GM10266 (cell line): ENCODE data around the gene GATAD2A.
A peak's percentile ranks its signal among the peaks of the same experiment; 100 is the strongest.

Source experiments
- DNase-seq: peaks from one replicate; pipeline ENCODE4 v3.0.0; 2012; ENCODE audit errors: extremely low spot score
- TF ChIP-seq, protein P1 (sequence below): IDR thresholded peaks from 2 replicates; pipeline ENCODE4 v1.5.1; 2012; ENCODE audit warnings: mild to moderate bottlenecking, low read depth; ENCODE audit not compliant: control insufficient read depth, insufficient read depth; ENCODE audit errors: missing control alignments

Gene GATAD2A

GRCh38 chr19:19485161-19485997 lies 79.9 kb downstream of the GATAD2A start:
- TF ChIP-seq, protein P1, sequence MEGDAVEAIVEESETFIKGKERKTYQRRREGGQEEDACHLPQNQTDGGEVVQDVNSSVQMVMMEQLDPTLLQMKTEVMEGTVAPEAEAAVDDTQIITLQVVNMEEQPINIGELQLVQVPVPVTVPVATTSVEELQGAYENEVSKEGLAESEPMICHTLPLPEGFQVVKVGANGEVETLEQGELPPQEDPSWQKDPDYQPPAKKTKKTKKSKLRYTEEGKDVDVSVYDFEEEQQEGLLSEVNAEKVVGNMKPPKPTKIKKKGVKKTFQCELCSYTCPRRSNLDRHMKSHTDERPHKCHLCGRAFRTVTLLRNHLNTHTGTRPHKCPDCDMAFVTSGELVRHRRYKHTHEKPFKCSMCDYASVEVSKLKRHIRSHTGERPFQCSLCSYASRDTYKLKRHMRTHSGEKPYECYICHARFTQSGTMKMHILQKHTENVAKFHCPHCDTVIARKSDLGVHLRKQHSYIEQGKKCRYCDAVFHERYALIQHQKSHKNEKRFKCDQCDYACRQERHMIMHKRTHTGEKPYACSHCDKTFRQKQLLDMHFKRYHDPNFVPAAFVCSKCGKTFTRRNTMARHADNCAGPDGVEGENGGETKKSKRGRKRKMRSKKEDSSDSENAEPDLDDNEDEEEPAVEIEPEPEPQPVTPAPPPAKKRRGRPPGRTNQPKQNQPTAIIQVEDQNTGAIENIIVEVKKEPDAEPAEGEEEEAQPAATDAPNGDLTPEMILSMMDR: no peak
- no peak for DNase-seq

DNA sequence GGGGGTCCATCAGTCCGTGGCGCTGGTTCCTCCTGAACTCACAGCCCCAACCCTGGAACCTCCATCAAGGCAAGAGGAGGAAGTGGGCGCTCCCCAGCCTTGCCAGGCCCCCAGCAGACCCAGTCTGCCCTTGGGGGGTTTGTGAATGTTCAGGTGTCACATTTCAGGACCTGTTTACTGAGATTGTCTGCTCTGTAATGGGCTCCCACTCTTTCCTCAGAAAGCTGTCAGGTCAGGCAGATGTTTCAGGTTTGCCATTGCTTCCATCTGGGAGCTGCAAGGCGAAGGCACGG lies 80.5 kb downstream of the GATAD2A start:
- TF ChIP-seq, protein P1: no peak
- no peak for DNase-seq

DNA sequence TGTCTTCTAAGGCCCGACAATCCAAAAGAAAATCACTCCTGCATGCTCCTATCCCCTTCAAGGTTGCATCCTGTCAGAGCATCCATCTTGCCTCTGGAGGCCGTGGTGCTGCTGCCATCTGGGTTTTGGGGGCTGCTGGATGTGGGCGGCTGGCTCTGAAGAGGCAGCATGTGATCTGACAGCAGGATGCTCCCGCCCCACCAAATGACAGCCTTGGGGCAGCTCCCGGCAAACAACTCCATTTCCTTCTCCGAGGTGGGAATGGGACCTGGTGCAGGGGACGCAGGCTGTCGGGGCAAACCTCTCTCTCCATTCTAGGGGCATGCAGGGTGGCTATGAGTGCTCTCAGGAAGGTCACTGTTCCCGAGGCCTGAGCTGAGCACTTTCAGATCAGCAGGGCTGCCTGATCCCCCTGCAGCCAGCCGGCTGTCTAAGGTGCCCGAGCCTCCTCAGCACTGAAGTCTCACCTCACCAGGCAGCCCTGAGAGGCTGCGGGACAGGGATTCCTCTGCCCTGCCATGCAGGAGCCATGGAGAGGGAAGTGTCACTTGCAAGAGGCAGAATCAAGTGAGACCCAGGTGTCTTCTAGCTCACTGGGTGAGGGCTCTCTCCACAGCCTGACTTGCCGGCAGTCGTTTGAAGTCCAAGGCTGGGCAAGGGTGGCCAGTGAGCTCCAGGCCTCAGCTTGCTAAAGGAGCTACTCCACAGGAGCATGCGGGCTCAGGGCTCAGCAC lies 81.0 kb downstream of the GATAD2A start:
- TF ChIP-seq, protein P1: no peak
- DNase-seq: no peak

DNA sequence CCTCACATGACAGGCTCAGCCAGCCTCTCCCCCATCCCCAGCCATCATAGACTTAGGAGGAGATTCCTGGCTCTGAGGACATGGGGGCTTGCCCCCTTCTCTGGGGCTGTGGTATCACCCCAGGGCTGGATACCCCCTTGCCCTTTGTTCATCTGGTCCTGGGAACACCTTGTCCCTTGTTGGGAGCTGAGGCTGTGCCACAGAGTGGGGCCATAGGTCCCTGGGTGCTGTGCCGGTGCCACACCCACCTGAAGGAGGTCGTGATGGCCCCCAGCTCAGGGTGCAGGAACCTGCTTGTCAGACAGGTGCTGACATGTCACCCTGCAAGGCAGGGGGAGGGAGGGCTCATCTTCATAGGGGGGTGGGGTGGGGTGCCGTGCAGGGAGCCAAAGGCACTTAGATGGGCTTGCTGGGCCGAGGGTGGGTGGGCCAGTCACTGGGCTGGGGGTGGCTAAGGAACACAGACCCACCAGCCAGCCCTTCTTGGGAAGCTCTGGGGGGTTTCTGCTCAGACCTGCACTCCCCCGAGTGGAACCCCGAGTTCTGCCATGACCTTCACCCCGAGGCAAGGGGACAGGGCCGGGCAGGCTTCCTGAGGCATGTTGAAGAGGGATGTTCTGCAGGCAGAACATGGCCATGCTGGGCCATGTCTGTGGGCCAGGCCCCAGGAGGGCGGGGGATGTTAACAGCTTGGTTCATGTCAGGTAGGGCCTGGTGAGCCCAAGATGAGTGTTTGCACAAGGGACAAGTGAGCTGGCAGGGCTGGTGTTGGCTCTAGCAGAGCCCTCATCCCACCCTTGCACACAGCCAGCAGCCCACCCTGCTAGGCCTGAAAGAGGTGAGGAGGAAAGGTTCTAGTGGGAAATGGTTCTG lies 81.8 kb downstream of the GATAD2A start:
- no peak for DNase-seq
- TF ChIP-seq, protein P1: no peak

DNA sequence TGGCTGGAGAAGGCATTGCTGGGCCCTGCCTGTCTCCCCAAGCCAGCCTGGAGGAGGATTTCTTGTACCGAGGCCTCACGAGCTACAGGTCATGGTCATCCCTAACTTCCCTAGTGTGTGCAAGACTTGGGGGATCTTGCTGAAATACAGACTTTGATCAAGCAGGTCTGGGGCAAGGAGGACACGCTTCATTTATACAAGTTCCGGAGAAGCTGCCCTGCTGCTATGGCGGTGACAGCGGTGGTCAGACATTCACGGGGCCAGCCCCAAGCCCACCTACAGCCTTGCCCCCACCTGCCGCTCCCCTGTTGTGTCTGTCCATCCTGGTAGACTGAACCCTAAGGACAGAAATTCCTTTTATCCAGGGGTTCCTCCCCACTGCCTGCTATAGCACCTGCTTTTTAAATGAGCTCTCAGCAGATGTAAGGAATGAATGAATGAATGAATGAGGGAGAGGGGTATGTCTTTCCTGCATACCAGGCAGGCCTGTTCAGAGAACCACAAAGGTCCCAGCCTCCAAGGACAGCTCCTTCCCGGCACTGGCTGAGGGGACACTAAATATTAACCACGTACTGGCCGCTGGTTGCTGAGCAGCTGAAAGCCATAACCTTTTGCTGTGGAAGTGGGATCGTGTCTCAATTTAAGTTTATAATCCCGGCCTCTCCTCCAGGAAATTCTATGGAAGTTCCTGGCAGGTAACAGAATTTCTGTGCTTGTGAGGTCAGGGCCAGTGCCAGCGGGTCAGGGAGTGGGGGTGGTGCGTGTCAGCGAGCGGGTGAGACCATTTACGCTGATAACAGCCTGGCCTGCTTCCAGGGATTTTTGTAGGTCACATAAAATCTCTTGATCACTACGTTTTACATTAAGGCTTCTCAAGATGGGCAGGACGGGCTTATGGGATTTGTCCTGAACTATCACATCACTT lies 82.7 kb downstream of the GATAD2A start:
- TF ChIP-seq, protein P1: no peak
- DNase-seq: no peak

DNA sequence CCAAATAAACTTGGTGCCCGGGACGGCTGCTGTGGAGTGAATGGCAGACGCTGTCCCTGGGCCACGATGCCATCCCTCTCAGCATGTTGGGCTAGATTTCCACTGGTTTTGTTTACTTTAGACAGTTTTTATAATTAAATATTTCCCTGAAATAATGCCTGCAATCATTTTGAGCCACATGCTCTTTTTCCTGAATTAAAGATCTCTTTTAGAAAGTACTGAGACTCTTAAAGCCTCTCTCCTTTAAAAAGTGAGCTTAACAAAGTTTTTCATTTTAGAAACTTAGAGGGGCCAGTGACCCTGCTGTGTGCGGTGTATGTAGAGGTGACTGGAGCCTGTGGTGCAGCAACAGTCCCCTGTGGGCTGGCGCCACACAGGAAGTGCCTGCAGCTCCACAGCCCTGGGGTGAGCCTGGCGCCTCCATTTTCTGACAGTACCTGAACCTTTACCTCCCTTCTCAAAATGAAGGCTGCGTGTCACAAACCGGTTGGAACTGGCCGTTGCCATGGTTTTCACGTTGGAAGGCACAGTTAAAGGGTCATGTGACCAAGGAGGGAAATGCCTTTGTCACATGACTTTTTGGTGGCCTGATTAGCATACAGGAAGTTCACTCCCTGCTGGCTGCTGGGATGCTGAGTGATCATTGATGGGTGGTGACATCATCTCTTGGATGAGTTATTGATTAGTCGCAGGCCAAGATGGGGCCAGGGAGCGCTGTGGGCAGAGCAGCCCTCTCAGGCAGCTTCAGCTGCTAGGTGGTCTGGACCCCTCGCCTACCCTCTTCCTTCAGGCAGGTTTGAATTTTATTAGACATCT lies 83.6 kb downstream of the GATAD2A start:
- TF ChIP-seq, protein P1: no peak
- DNase-seq: peak; percentile 59
